Stimulated activated CD4-positive, alpha-beta T cell treated with anti-CD3 and anti-CD28 coated beads, Interleukin-4, amount 100 ng/mL, for 24 hours (primary cell): ENCODE data around the gene PTPRF.

ENCODE experiments used
- DNase-seq: peaks from one replicate; pipeline ENCODE4 v3.0.0-alpha.2; 2020

PTPRF gene

DNA sequence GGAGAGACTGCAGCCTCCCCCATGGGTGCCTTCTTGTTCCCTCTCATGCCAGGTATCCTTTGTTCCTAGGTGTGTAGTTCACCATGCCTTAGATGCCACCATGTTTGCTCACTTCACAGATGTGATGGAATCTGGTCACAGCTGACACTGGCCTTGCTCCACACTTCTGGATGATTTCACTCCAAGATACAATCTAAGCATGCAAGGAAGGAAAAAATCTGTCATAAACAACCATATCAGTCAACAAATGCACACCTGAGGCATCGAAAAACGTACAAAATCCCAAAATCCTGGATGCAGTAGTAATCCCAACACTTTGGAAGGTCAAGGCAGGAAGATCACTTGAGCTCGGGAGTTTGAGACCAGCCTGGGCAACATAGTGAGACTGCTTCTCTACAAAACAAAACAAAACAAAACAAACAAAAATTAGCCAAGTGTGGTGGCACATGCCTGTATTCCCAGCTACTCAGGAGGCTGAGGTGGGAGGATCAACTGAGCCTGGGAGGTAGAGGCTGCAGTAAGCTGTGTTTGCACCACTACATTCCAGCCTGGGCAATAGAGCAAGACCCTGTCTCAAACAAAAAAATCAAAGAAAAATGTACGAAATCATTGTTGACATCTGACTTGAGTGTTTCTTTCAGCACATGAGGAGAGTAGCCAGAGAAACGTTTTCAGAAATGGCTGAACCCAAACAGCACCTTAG lies 17.1 kb upstream of the PTPRF start:
- no peak for DNase-seq

- DNase-seq, result no peak
These were observed 11.6 kb upstream of the PTPRF start for GRCh38 chr1:43518935-43519686.

- DNase-seq, result no peak
These were observed 10.4 kb upstream of the PTPRF start for GRCh38 chr1:43520100-43520778.

- no peak for DNase-seq
These were observed 9.6 kb upstream of the PTPRF start for GRCh38 chr1:43521078-43521477.

- no peak for DNase-seq
These were observed 8.9 kb upstream of the PTPRF start for GRCh38 chr1:43521756-43522155.

DNA sequence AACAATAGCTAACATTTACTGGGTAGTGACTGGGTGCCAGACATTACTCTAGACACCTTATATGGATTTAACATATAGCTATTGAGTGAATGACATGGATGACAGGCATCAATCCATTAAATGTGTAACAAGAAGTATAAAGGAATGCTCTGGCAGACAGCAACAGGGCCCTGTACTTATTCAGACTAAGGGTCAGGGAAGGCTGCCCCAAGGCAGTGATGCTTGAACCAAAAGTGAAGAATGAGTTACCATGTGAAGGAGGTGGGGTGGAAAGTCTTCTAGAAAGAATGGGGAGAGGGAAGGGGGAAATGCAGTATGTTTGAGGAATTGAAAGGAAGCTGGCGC lies 8.3 kb upstream of the PTPRF start:
- DNase-seq, result no peak

GRCh38 chr1:43522776-43523480 lies 7.8 kb upstream of the PTPRF start:
- no peak for DNase-seq

- no peak for DNase-seq
These were observed 5.9 kb upstream of the PTPRF start for GRCh38 chr1:43524804-43525203.

DNA sequence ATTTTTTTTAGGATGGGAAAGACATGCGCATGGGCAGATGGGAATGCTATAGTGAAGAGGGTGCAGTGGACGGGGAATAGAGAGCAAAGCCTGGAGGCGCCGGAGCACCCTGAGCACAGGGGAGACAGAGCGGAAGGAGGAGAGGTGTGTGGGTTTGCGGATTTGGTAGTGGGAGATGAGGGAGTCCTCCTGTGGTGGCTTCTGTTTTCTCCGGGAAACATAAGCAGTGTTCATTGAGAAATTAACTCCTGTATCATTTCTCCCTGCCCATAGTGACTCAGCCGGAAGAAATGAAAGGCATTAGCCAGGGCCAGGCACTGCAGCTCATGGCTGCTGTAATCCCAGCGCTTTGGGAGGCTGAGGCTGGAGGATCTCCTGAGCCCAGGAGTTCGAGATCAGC lies 4.7 kb upstream of the PTPRF start:
- no peak for DNase-seq

- DNase-seq, result no peak
These were observed 3.4 kb upstream of the PTPRF start for GRCh38 chr1:43527111-43527878.

DNA sequence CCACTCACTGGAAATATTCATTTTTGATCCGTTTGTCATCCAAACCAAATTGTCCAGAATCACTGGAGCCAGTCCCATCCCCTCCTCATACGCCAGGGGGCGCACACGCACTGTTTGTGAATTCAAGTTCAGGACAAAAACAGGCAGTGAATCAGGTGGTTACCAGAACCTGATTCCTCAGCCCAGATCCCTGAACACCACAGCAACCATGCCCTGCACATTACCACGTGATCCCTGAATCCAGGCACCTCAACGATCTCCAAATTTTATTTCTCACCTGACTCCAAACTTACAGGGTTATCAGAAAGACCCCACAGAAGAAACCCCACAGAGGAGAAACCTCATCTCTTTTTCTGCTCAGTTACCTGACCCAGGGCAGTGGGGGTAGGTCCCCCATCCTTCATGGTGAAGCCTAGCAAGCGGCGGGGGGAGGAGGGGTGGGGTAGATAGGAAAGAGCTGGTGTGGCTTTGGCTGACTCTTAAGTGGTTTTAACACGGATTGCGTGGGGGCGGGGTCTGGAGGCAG lies 1.4 kb upstream of the PTPRF start:
- peak; percentile 85 for DNase-seq

DNA sequence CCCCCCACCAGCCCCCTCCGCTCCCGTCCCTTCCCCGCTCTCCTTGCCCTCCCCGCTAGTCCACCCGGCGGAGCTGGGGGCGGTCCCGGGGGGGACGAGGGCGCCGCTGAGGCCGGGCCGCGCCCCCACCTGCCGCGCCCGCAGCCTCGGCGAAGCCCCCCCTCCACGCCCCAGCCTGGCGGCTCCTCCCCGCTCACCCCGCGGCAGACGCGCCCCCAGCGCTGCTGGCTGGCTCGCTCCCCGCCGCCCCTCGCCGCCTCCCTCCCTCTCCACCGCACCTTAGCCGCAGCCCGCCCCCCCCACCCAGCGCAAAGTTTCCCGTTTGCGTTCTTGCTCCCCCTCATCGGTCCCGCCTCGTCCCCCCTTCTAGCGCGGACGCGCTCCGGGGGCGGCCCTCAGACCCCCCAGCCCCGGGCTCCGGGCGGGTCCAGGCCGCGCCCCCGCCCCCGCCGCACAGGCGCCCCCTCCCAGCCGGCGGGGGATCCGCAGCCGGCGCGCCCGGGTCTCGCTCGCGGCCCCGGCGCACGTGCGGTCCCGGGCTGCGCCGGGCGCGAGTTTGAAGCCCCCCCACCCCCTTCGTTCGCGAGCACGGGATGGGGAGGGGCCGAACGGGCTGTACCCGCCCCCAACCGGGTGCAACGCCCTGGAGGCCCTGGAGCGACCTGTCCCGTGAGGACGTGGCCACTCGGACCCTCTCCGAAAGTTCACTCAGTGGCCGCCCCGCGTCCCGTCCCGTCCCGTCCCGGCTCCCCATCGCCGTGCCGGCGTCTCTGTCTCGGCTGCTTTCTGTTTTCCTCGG lies 623 bp downstream of the PTPRF start:
- no peak for DNase-seq

- no peak for DNase-seq
These were observed 1.4 kb downstream of the PTPRF start for GRCh38 chr1:43531906-43532584.

DNA sequence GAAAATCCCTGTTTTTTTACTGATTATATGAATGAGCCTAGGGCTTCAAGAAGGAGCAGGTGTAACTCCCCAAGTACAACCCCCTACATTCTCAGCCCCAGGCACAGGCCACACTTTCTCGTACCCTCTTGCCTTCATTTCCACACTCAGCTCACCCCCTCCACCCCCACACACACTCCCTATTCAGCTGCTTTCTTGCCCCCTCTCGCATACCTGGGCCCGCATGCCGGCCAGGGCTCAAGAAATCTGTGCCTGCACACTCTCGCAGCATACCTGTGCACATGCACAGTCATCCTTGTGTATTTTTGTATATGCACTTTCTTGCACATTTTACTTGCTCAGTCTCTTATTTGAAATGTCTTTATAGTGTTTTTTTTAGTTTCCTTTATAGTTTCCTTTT lies 2.0 kb downstream of the PTPRF start:
- DNase-seq, result no peak

DNA sequence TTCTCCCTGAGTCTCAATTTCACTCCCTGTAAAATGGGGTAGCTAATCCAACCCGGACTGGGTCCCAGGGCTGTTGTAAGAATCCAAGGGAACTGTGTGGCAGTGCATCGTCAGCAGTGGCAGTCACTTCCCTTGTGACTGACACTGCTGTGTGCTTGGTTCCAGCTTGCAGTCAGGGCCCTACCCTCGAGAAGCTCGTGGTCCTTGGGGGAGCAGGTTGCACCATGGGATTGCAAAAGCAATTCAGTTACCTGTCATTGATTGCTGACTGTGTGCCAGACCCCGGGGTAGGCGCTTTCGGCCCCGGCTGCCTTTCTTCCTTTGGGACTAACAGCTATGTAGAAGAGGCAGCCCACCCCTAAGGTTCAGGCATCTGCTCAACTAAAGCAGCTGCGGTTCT lies 2.9 kb downstream of the PTPRF start:
- DNase-seq, result no peak

GRCh38 chr1:43534256-43534655 lies 3.6 kb downstream of the PTPRF start:
- no peak for DNase-seq

DNA sequence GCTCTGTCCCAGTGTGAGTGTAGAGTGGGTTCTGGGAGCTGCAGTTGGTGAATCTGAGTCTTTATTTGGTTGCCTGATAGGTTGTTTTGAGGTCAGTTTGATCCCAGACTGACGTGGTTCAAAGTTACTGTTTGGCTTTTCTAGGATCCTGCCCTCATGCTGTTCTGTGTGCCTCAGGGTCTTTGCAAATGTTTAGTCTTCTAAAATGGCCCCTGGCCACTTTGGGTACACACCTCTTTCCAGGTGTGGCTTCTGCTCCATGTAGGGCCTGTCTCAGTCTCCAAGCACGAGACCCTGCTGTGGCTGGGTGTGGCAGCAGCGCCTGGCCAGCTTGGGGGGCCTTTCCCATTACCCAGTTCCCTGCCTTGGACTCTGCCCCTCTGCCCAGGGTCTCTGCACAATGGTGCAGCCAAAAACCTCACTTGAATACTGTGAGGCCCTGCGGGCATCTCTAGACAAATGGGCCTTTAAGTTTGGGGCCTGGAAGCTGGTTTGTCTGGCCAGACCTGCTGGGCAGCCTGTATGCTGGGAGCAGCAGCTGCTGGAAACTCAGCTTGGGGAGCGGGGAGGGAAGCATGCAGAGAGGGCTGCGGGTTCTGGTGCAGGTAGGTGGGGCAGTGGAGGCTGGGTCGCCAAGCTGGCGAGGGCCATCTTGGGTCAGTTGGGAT lies 5.6 kb downstream of the PTPRF start:
- no peak for DNase-seq

DNA sequence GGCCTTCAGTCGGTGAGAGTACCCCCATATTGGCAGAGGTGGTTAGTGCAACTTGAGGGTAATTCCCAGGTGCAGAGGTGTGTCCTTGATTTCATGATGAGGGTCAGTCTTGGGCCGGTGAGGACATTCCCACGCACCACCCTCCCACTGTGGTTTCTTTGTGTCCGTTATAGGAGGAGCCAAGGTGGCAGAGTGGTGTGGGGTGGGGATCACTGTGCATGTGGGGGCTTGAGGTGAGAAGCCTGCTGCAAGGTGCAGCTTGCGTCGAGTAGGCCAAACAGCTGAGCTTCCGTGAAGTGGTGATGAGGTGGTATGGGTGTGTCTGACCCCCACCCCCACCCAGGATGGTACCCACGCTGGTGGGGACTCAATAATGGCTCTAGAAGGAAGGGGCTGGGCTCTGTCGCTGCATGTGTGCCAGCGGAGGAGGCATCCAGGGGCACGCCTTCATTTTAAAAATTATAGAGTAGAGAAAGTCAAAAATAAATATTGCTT lies 6.2 kb downstream of the PTPRF start:
- DNase-seq, result no peak

GRCh38 chr1:43537423-43538142 lies 6.9 kb downstream of the PTPRF start:
- no peak for DNase-seq

- no peak for DNase-seq
These were observed 7.4 kb downstream of the PTPRF start for GRCh38 chr1:43538143-43538487.
